HEK293 (cell line): Measurements from ENCODE around the gene MEGF8.

Experiments
- CTCF ChIA-PET: fragments of 350-600 bp; formaldehyde crosslinking; extraction: SDS; loops from one replicate; lab custom pipeline; 2021; ENCODE audit warnings: antibody characterized with exemption; lab: Yijun Ruan, JAX
- POLR2A ChIA-PET: fragments of 300-600 bp; formaldehyde crosslinking; extraction: SDS; loops from one replicate; lab custom pipeline; 2020; ENCODE audit warnings: antibody characterized with exemption, inconsistent platforms; lab: Yijun Ruan, JAX
- H3K27ac ChIP-seq: fragments of 200-500 bp; sonication (Bioruptor generic); 2 replicates; pipeline ENCODE4 v1.5.1; 2014; ENCODE audit warnings: low read depth, low read length, control low read depth, inconsistent platforms; ENCODE audit errors: extremely low read depth
- H3K36me3 ChIP-seq, 2 experiments: fragments of 200-500 bp in 1 of 2; sonication (Bioruptor generic) in 1 of 2; 1 replicate in 1 of 2; 2 replicates in 1 of 2; pipeline ENCODE4 v1.5.1; 2014 to 2017; ENCODE audit warnings: inconsistent platforms in 2 of 2, low read length in 2 of 2; ENCODE audit not compliant: control insufficient read depth in 2 of 2, insufficient read depth in 1 of 2
- H3K4me1 ChIP-seq: fragments of 200-500 bp; sonication (Bioruptor generic); 2 replicates; pipeline ENCODE4 v1.5.1; 2014; ENCODE audit warnings: mild to moderate bottlenecking, low read length, inconsistent platforms; ENCODE audit not compliant: control insufficient read depth, insufficient read depth
- H3K4me3 ChIP-seq: 2 replicates; pipeline ENCODE4 v1.5.1; 2011; ENCODE audit warnings: low read depth, mild to moderate bottlenecking, control low read depth, low read length, moderate library complexity
- H3K9me3 ChIP-seq: fragments of 200-500 bp; sonication (Bioruptor generic); 2 replicates; pipeline ENCODE4 v1.5.1; 2014; ENCODE audit warnings: low read depth, low read length, inconsistent platforms; ENCODE audit not compliant: control insufficient read depth, insufficient read depth
- BCL11A ChIP-seq: fragments of 450-650 bp; formaldehyde crosslinking; IDR thresholded peaks from 2 replicates; pipeline ENCODE4 v1.5.1; 2016; ENCODE audit warnings: low read depth, missing biosample characterization, missing genetic modification characterization
- GLI2 ChIP-seq: fragments of 450-650 bp; formaldehyde crosslinking; IDR thresholded peaks from 2 replicates; pipeline ENCODE4; 2017; ENCODE audit warnings: missing biosample characterization, missing genetic modification characterization, low read depth, borderline replicate concordance
- GLIS2 ChIP-seq: fragments of 450-650 bp; formaldehyde crosslinking; IDR thresholded peaks from 2 replicates; pipeline ENCODE4 v1.5.1; 2016; ENCODE audit warnings: missing biosample characterization, missing genetic modification characterization
- HIC1 ChIP-seq: fragments of 450-650 bp; formaldehyde crosslinking; IDR thresholded peaks from 2 replicates; pipeline ENCODE4 v1.5.1; 2016; ENCODE audit warnings: missing biosample characterization, missing genetic modification characterization
- KLF17 ChIP-seq: fragments of 450-650 bp; formaldehyde crosslinking; IDR thresholded peaks from 2 replicates; pipeline ENCODE4 v1.5.1; 2016; ENCODE audit warnings: missing biosample characterization, missing genetic modification characterization
- KLF8 ChIP-seq: fragments of 450-650 bp; formaldehyde crosslinking; IDR thresholded peaks from 2 replicates; pipeline ENCODE4 v1.5.1; 2016; ENCODE audit warnings: missing biosample characterization, missing genetic modification characterization
- MZF1 ChIP-seq: fragments of 450-650 bp; formaldehyde crosslinking; IDR thresholded peaks from 2 replicates; pipeline ENCODE4 v1.5.1; 2017; ENCODE audit warnings: missing biosample characterization, missing genetic modification characterization, borderline replicate concordance
- PRDM1 ChIP-seq: fragments of 450-650 bp; formaldehyde crosslinking; IDR thresholded peaks from 2 replicates; pipeline ENCODE4; 2016; ENCODE audit warnings: missing biosample characterization, missing genetic modification characterization
- PRDM10 ChIP-seq: fragments of 450-650 bp; formaldehyde crosslinking; IDR thresholded peaks from 2 replicates; pipeline ENCODE4 v1.5.1; 2016; ENCODE audit warnings: missing biosample characterization, missing genetic modification characterization
- SP3 ChIP-seq: fragments of 450-650 bp; formaldehyde crosslinking; IDR thresholded peaks from 2 replicates; pipeline ENCODE4 v1.5.1; 2016; ENCODE audit warnings: missing biosample characterization, missing genetic modification characterization
- TCF7L2 ChIP-seq: IDR thresholded peaks from 2 replicates; pipeline ENCODE4 v1.6.1; 2011; ENCODE audit warnings: low read depth, mild to moderate bottlenecking, inconsistent platforms, low read length, moderate library complexity, borderline replicate concordance
- WT1 ChIP-seq: fragments of 450-650 bp; formaldehyde crosslinking; IDR thresholded peaks from 2 replicates; pipeline ENCODE4 v1.5.1; 2016; ENCODE audit warnings: missing biosample characterization, missing genetic modification characterization
- ZNF157 ChIP-seq: fragments of 450-650 bp; formaldehyde crosslinking; IDR thresholded peaks from 2 replicates; pipeline ENCODE4 v1.5.1; 2016; ENCODE audit warnings: missing biosample characterization, missing genetic modification characterization
- ZNF16 ChIP-seq: fragments of 450-650 bp; formaldehyde crosslinking; IDR thresholded peaks from 2 replicates; pipeline ENCODE4 v1.5.1; 2016; ENCODE audit warnings: low read depth, missing biosample characterization, missing genetic modification characterization
- ZNF2 ChIP-seq: fragments of 450-650 bp; formaldehyde crosslinking; IDR thresholded peaks from 2 replicates; pipeline ENCODE4 v1.5.1; 2016; ENCODE audit warnings: missing biosample characterization, missing genetic modification characterization
- ZNF221 ChIP-seq: fragments of 450-650 bp; formaldehyde crosslinking; IDR thresholded peaks from 2 replicates; pipeline ENCODE4 v1.5.1; 2017; ENCODE audit warnings: missing biosample characterization, missing genetic modification characterization, borderline replicate concordance
- ZNF280C ChIP-seq: fragments of 450-650 bp; formaldehyde crosslinking; IDR thresholded peaks from 2 replicates; pipeline ENCODE4 v1.5.1; 2016; ENCODE audit warnings: missing biosample characterization, missing genetic modification characterization
- ZNF292 ChIP-seq: fragments of 450-650 bp; formaldehyde crosslinking; IDR thresholded peaks from 2 replicates; pipeline ENCODE4 v1.5.1; 2016; ENCODE audit warnings: low read depth, missing biosample characterization, missing genetic modification characterization, borderline replicate concordance
- ZNF561 ChIP-seq: fragments of 450-650 bp; IDR thresholded peaks from 2 replicates; pipeline ENCODE4 v1.5.1; 2018; ENCODE audit warnings: missing biosample characterization, missing genetic modification characterization, borderline replicate concordance
- ZNF600 ChIP-seq: fragments of 450-650 bp; formaldehyde crosslinking; IDR thresholded peaks from 2 replicates; pipeline ENCODE4 v1.5.1; 2016; ENCODE audit warnings: missing biosample characterization, missing genetic modification characterization
- ZNF704 ChIP-seq: fragments of 450-650 bp; formaldehyde crosslinking; IDR thresholded peaks from 2 replicates; pipeline ENCODE4 v1.5.1; 2016; ENCODE audit warnings: missing biosample characterization, missing genetic modification characterization
- TF ChIP-seq, protein P1 (sequence below): fragments of 450-650 bp; formaldehyde crosslinking; IDR thresholded peaks from 2 replicates; pipeline ENCODE4 v1.5.1; 2016; ENCODE audit warnings: missing biosample characterization, missing genetic modification characterization
- TF ChIP-seq, protein P2 (sequence below): IDR thresholded peaks from 2 replicates; pipeline ENCODE4 v1.6.1; 2011; ENCODE audit warnings: mild to moderate bottlenecking, low read depth, low read length, borderline replicate concordance

The MEGF8 gene

GRCh38 chr19:42323473-42323851, 2.0 kb upstream of the MEGF8 start (continued):
- TF ChIP-seq BCL11A (no peak), ZNF221 (no peak), ZNF292 (tag by site-specific recombination) (no peak), KLF17 (no peak)
- TF ChIP-seq, protein P1, sequence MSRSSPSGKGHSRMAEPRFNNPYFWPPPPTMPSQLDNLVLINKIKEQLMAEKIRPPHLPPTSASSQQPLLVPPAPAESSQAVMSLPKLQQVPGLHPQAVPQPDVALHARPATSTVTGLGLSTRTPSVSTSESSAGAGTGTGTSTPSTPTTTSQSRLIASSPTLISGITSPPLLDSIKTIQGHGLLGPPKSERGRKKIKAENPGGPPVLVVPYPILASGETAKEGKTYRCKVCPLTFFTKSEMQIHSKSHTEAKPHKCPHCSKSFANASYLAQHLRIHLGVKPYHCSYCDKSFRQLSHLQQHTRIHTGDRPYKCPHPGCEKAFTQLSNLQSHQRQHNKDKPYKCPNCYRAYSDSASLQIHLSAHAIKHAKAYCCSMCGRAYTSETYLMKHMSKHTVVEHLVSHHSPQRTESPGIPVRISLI (tag by site-specific recombination), result no peak

GRCh38 chr19:42323852-42324654, 1.4 kb upstream of the MEGF8 start:
- CTCF ChIA-PET, result interaction anchor here (1.6 to 2.0 kb wide), 2 partner anchors 19 to 216 kb away, joined by 4 to 7 read pairs; no protein-coding TSS in a partner anchor
- Histone ChIP-seq H3K4me1 (peaks cover 27% of the 10 kb centered on the region), H3K27ac (no peak overlapping the region), H3K36me3 (no peaks in the 10 kb centered on the region; a peak in 1 of 3 replicates), H3K9me3 (no peaks in the 10 kb centered on the region), H3K4me3 (no peak overlapping the region)
- POLR2A ChIA-PET, result interaction anchor here (1.5 kb wide), 1 partner anchor 77 kb away, joined by 4 read pairs; no protein-coding TSS in a partner anchor
- no peak for TF ChIP-seq TCF7L2
- TF ChIP-seq SP3 (tag by site-specific recombination), result no peak
- no peak for TF ChIP-seq GLI2 (tag by site-specific recombination)
- TF ChIP-seq ZNF16, result no peak
- TF ChIP-seq ZNF704, result no peak
- no peak for TF ChIP-seq HIC1 (tag by site-specific recombination)
- TF ChIP-seq ZNF600, result no peak
- no peak for TF ChIP-seq MZF1 (tag by site-specific recombination)
- no peak for TF ChIP-seq ZNF157
- TF ChIP-seq ZNF280C, result no peak
- no peak for TF ChIP-seq ZNF2 (tag by site-specific recombination)
- no peak for TF ChIP-seq KLF8 (tag by site-specific recombination)
- no peak for TF ChIP-seq PRDM1
- no peak for TF ChIP-seq PRDM10 (tag by site-specific recombination)
- TF ChIP-seq GLIS2, result no peak
- no peak for TF ChIP-seq WT1
- TF ChIP-seq, protein P2, sequence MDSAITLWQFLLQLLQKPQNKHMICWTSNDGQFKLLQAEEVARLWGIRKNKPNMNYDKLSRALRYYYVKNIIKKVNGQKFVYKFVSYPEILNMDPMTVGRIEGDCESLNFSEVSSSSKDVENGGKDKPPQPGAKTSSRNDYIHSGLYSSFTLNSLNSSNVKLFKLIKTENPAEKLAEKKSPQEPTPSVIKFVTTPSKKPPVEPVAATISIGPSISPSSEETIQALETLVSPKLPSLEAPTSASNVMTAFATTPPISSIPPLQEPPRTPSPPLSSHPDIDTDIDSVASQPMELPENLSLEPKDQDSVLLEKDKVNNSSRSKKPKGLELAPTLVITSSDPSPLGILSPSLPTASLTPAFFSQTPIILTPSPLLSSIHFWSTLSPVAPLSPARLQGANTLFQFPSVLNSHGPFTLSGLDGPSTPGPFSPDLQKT, result no peak
- TF ChIP-seq ZNF561, result no peak
